Neural progenitor cell (in vitro differentiated cells): Measurements from ENCODE around the gene MPZL3.

Source experiments
- CTCF ChIP-seq: fragments of 200-600 bp; sonication (generic); IDR thresholded peaks from 2 replicates; pipeline ENCODE4 v1.5.1; 2017; ENCODE audit warnings: antibody characterized with exemption, mild to moderate bottlenecking
- EZH2 ChIP-seq: fragments of 200-600 bp; sonication (generic); IDR thresholded peaks from 2 replicates; pipeline ENCODE4 v1.6.1; 2017; ENCODE audit warnings: antibody characterized with exemption, mild to moderate bottlenecking, moderate library complexity
- EZH2phosphoT487 ChIP-seq: fragments of 200-600 bp; sonication (generic); IDR thresholded peaks from 2 replicates; pipeline ENCODE4 v1.6.1; 2017; ENCODE audit warnings: antibody characterized with exemption

DNA sequence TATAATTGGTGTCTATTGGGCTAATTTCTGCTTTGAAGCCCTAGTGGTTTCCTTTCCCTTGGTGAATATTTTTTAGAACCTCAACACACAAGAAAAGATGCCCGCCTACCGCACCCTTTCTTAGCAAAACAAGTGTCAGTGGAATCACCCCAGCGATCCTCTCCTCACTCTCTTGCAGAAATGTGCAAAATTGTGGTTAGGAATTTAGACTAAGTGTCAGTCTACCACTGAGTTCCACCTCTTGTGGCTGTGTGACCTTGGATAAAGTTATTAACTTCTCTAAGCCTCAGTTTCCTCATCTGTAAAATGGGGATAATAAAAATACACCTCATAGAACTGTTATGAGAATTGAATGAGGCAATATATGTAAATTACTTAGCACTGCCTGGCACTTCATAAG lies 22.1 kb downstream of the MPZL3 start:
- TF ChIP-seq CTCF (no peak), EZH2 (no peak), EZH2phosphoT487 (no peak)
